GM12891 (cell line): Measurements from ENCODE around the gene TMEM87B.

ENCODE experiments used
- PAX5 ChIP-seq: IDR thresholded peaks from 2 replicates; pipeline ENCODE4 v1.6.1; 2011; ENCODE audit warnings: low read length, moderate library complexity, mild to moderate bottlenecking; ENCODE audit not compliant: insufficient read depth, severe bottlenecking
- POLR2A ChIP-seq: IDR thresholded peaks from 2 replicates; pipeline ENCODE4 v1.6.1; 2011; ENCODE audit warnings: low read depth, low read length, control low read depth

GRCh38 chr2:112157472-112157871, 102.4 kb downstream of the TMEM87B start:
- TF ChIP-seq PAX5 (no peak), POLR2A (no peak)
